A673 (cell line): Measurements from ENCODE around the gene ADCYAP1R1. TPM values are rescaled to one million over a fixed set of nuclear protein-coding genes. Genes with fewer than 3 reads are reported as not detected.

Source experiments
- BruUV-seq: library from RNA; stranded (reverse); fragments of 400-500 nt; replicated peaks from 2 replicates; lab custom pipeline; 2021; lab: Mats Ljungman, UMichigan
- CTCF ChIA-PET: fragments of 300-600 bp; sonication (Branson Sonifier 250); formaldehyde crosslinking; loops from one replicate; lab custom pipeline; 2022; ENCODE audit warnings: antibody characterized with exemption; lab: Charles Lee
- POLR2A ChIA-PET: fragments of 300-600 bp; sonication (Branson Sonifier 250); formaldehyde crosslinking; loops from one replicate; lab custom pipeline; 2022; ENCODE audit warnings: antibody characterized with exemption; ENCODE audit not compliant: low non-redundant PET; lab: Charles Lee
- DNase-seq: peaks from one replicate; pipeline ENCODE4 v3.0.0-alpha.2; 2015; ENCODE audit warnings: low spot score
- H3K27ac ChIP-seq: fragments of 200-600 bp; sonication (generic); 2 replicates; pipeline ENCODE4 v1.5.1; 2016; ENCODE audit warnings: mixed run types, low read depth, mild to moderate bottlenecking, mixed read lengths, antibody characterized with exemption, low read length; ENCODE audit not compliant: poor library complexity, severe bottlenecking
- H3K27me3 ChIP-seq: fragments of 200-600 bp; sonication (generic); replicated peaks from 2 replicates; pipeline ENCODE4 v1.6.1; 2017; ENCODE audit warnings: mixed run types, low read depth, mild to moderate bottlenecking, mixed read lengths, antibody characterized with exemption, low read length; ENCODE audit not compliant: insufficient read depth, poor library complexity
- H3K36me3 ChIP-seq: fragments of 200-600 bp; sonication (generic); 2 replicates; pipeline ENCODE4 v1.6.1; 2016; ENCODE audit warnings: mixed run types, mild to moderate bottlenecking, mixed read lengths, antibody characterized with exemption, low read length; ENCODE audit not compliant: insufficient read depth, poor library complexity, severe bottlenecking
- H3K4me1 ChIP-seq: fragments of 200-600 bp; sonication (generic); 2 replicates; pipeline ENCODE4 v1.6.1; 2017; ENCODE audit warnings: mixed run types, mild to moderate bottlenecking, mixed read lengths, antibody characterized with exemption, low read length; ENCODE audit not compliant: insufficient read depth, poor library complexity, severe bottlenecking
- H3K4me3 ChIP-seq: fragments of 200-600 bp; sonication (generic); 2 replicates; pipeline ENCODE4 v1.5.1; 2016; ENCODE audit warnings: low read depth, mixed run types, mild to moderate bottlenecking, mixed read lengths, low read length; ENCODE audit not compliant: poor library complexity, severe bottlenecking
- H3K9me3 ChIP-seq: fragments of 200-600 bp; sonication (generic); 2 replicates; pipeline ENCODE4 v1.6.1; 2016; ENCODE audit warnings: mixed run types, low read depth, mild to moderate bottlenecking, mixed read lengths, antibody characterized with exemption, low read length; ENCODE audit not compliant: poor library complexity, severe bottlenecking
- EZH2 ChIP-seq: fragments of 200-600 bp; sonication (generic); IDR thresholded peaks from 2 replicates; pipeline ENCODE4 v1.6.1; 2017; ENCODE audit warnings: borderline replicate concordance, low read depth, mild to moderate bottlenecking, mixed read lengths, antibody characterized with exemption, low read length; ENCODE audit not compliant: poor library complexity, severe bottlenecking
- intact Hi-C: fragments of 100-400 bp; cut with micrococcal nuclease; formaldehyde crosslinking; loops from one replicate; pipeline ENCODE4 v1.10.0; 2022; ENCODE audit not compliant: unreplicated experiment
- total RNA-seq: library from RNA; stranded (reverse); gene quantifications from 2 replicates; pipeline ENCODE4 v1.2.3, GENCODE V29; 2021
- TF ChIP-seq, protein P1 (sequence below): fragments of 300-800, 200-600 bp; sonication (generic); conservative IDR thresholded peaks from 2 replicates; pipeline ENCODE4 v1.5.1; 2017; ENCODE audit warnings: low read depth, mild to moderate bottlenecking, antibody characterized with exemption, low read length, moderate library complexity, mixed read lengths

The ADCYAP1R1 gene
- total RNA-seq, 1 experiment from 2014 or later: not detected

DNA sequence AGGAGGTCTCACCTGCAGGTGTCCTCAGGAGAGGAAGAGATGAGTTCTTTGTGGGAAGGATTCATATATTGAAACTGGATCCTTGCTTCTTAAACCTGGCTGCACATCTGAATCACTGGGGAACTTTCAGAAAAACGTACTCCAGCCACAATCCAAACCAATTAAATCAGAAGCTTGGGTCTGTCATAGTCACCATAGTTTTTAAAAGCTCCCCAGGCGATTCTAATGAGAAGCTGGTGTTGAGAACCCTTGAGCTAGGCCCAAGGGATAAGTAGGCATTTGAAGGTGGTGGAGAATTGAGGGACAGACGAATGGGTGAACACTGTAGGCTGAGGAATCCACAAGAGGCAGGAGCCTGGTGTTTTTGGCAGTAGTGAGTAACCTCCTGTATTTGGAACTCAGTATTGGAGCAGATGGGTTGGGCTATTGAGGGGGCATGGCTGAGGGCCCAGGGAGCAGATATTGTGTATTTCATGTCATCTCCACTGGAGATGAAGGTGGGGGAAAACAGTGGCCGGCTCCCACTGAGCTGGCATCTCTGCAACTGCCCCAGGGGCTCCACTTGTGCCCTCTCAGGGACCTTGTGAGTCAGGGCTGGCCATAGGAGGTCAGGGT is 14.5 kb downstream of the ADCYAP1R1 start:
- TF ChIP-seq, protein P1, sequence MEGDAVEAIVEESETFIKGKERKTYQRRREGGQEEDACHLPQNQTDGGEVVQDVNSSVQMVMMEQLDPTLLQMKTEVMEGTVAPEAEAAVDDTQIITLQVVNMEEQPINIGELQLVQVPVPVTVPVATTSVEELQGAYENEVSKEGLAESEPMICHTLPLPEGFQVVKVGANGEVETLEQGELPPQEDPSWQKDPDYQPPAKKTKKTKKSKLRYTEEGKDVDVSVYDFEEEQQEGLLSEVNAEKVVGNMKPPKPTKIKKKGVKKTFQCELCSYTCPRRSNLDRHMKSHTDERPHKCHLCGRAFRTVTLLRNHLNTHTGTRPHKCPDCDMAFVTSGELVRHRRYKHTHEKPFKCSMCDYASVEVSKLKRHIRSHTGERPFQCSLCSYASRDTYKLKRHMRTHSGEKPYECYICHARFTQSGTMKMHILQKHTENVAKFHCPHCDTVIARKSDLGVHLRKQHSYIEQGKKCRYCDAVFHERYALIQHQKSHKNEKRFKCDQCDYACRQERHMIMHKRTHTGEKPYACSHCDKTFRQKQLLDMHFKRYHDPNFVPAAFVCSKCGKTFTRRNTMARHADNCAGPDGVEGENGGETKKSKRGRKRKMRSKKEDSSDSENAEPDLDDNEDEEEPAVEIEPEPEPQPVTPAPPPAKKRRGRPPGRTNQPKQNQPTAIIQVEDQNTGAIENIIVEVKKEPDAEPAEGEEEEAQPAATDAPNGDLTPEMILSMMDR: no peak
- TF ChIP-seq EZH2: no peak
- no peaks in the 10 kb centered on the region for H3K36me3 ChIP-seq
- H3K4me3 ChIP-seq: no peak overlapping the region
- no peaks in the 10 kb centered on the region for H3K4me1 ChIP-seq
- ChIA-PET CTCF (no interaction called here), POLR2A (no interaction called here)
- intact Hi-C loops: no loop called here
- H3K27me3 ChIP-seq: no peaks in the 10 kb centered on the region
- BruUV-seq: no TSS peak
- H3K27ac ChIP-seq: no peak overlapping the region
- DNase-seq: no peak
- H3K9me3 ChIP-seq: no peaks in the 10 kb centered on the region

DNA sequence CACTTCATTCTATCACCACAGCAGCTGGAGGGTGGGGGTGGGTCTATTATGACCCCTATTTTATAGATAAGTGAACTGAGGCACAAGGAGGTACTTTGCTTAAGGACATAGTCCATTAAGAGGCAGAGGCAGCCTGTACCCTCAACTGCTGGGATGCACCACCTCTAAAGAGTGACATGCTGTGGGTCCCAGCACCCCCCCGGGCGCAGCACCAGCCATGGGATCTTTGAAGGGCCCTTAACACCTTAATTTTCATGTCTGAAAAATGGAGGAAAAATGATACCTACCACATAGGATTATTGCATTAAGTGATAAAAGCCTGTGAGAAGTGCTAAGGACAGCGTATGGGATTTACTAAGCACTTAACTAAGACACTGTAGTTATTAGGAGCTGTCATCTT is 15.4 kb downstream of the ADCYAP1R1 start:
- CTCF ChIA-PET: no interaction called here
- intact Hi-C loops: no loop called here
- H3K27ac ChIP-seq: no peak overlapping the region

DNA sequence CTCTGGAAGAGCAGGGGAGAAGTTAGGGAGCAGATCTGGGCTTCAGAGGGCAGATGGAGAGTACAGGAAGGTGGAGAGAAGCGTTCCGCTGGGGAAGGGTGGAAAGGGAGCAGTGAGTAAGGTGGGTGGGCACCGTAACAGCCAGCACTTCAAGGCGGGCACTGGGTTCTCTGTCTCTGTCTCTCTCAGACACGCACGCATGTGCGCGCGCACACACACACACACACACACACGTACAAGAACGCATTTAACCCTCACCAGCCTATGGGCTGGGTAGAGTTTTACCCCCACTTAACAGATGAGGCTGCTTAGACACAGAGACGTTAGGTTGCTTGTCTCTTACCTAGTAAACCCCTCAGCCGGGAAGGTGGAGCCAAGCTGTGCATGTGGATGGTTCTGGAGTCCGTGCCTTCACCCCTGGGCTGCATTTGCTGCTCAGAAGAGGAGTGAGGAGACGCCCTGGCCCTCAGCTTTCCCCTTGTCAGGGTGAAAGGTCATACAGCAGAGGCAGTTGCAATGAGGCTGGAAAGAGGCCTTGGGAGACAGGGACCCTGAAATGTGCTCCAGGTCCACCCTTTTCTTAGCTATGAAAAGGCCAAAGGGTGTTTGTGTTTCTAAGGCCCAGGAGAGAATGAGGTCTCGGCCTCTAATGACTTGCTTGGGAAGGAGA is 16.0 kb downstream of the ADCYAP1R1 start:
- Histone ChIP-seq H3K27ac (no peak overlapping the region), H3K9me3 (no peaks in the 10 kb centered on the region), H3K4me3 (no peak overlapping the region), H3K36me3 (no peaks in the 10 kb centered on the region), H3K27me3 (no peaks in the 10 kb centered on the region), H3K4me1 (no peaks in the 10 kb centered on the region)
- intact Hi-C loops: no loop called here
- BruUV-seq: no TSS peak
- no peak for DNase-seq
- no peak for TF ChIP-seq EZH2
- TF ChIP-seq, protein P1: no peak
- CTCF ChIA-PET: no interaction called here
- POLR2A ChIA-PET: no interaction called here

More for the DNA sequence above, 15.4 kb downstream of the ADCYAP1R1 start:
- POLR2A ChIA-PET: no interaction called here
- Histone ChIP-seq H3K4me1 (no peaks in the 10 kb centered on the region), H3K27me3 (no peaks in the 10 kb centered on the region), H3K9me3 (no peaks in the 10 kb centered on the region), H3K36me3 (no peaks in the 10 kb centered on the region), H3K4me3 (no peak overlapping the region)
- TF ChIP-seq, protein P1: no peak
- TF ChIP-seq EZH2: no peak
- no TSS peak for BruUV-seq
- DNase-seq: no peak
